Hepatocyte (in vitro differentiated cells): Measurements from ENCODE around the gene CRY2.

Source experiments
- EZH2 ChIP-seq: fragments of 200-600 bp; sonication (generic); IDR thresholded peaks from 2 replicates; pipeline ENCODE4 v1.6.1; 2016; ENCODE audit warnings: antibody characterized with exemption, mild to moderate bottlenecking, borderline replicate concordance
- EZH2phosphoT487 ChIP-seq: fragments of 200-600 bp; sonication (generic); IDR thresholded peaks from one replicate; pipeline ENCODE4 v1.6.1; 2018; ENCODE audit warnings: antibody characterized with exemption, mild to moderate bottlenecking, low read depth, moderate library complexity; ENCODE audit not compliant: unreplicated experiment, severe bottlenecking
- TF ChIP-seq, protein P1 (sequence below): fragments of 200-600 bp; sonication (generic); IDR thresholded peaks from 2 replicates; pipeline ENCODE4 v1.5.1; 2016; ENCODE audit warnings: antibody characterized with exemption, mild to moderate bottlenecking; ENCODE audit not compliant: poor library complexity

- no peak for TF ChIP-seq EZH2
- TF ChIP-seq, protein P1, sequence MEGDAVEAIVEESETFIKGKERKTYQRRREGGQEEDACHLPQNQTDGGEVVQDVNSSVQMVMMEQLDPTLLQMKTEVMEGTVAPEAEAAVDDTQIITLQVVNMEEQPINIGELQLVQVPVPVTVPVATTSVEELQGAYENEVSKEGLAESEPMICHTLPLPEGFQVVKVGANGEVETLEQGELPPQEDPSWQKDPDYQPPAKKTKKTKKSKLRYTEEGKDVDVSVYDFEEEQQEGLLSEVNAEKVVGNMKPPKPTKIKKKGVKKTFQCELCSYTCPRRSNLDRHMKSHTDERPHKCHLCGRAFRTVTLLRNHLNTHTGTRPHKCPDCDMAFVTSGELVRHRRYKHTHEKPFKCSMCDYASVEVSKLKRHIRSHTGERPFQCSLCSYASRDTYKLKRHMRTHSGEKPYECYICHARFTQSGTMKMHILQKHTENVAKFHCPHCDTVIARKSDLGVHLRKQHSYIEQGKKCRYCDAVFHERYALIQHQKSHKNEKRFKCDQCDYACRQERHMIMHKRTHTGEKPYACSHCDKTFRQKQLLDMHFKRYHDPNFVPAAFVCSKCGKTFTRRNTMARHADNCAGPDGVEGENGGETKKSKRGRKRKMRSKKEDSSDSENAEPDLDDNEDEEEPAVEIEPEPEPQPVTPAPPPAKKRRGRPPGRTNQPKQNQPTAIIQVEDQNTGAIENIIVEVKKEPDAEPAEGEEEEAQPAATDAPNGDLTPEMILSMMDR = no peak
- no peak for TF ChIP-seq EZH2phosphoT487
These were observed 33.7 kb downstream of the CRY2 start for GRCh38 chr11:45880772-45881570.
